Activated T-helper 17 cell treated with anti-CD3 and anti-CD28 coated beads, Interleukin-2, amount 50 U/mL, for 72 hours (primary cell): ENCODE data around the gene MND1. TPM values are rescaled to one million over a fixed set of nuclear protein-coding genes. Genes with fewer than 3 reads are reported as not detected.

Source experiments
- ATAC-seq: fragments of 150-1000 bp; cut with Tn5 transposase; replicated peaks from 2 replicates; pipeline ENCODE4 v1.10.0; 2021; ENCODE audit warnings: mild to moderate bottlenecking, moderate library complexity
- H3K27ac Mint-ChIP-seq: one replicate; pipeline ENCODE4 v1.8.0; 2022; ENCODE audit warnings: mixed read lengths
- H3K27me3 Mint-ChIP-seq: one replicate; pipeline ENCODE4 v1.8.0; 2022; ENCODE audit warnings: mixed read lengths
- H3K36me3 Mint-ChIP-seq: one replicate; pipeline ENCODE4 v1.8.0; 2022; ENCODE audit warnings: low read depth, mild to moderate bottlenecking, mixed read lengths
- H3K4me1 Mint-ChIP-seq: one replicate; pipeline ENCODE4 v1.8.0; 2022; ENCODE audit warnings: mixed read lengths
- H3K4me3 Mint-ChIP-seq: one replicate; pipeline ENCODE4 v1.8.0; 2022; ENCODE audit warnings: mild to moderate bottlenecking, mixed read lengths
- H3K9me3 Mint-ChIP-seq: one replicate; pipeline ENCODE4 v1.8.0; 2022; ENCODE audit warnings: mixed read lengths
- total RNA-seq, 2 donors: library from RNA; stranded (reverse); gene quantifications; one replicate each; pipeline ENCODE4 v1.2.3, GENCODE V29; 2022

MND1 gene
- 10 to 100 TPM; 11.6 to 13.1 TPM for total RNA-seq

DNA sequence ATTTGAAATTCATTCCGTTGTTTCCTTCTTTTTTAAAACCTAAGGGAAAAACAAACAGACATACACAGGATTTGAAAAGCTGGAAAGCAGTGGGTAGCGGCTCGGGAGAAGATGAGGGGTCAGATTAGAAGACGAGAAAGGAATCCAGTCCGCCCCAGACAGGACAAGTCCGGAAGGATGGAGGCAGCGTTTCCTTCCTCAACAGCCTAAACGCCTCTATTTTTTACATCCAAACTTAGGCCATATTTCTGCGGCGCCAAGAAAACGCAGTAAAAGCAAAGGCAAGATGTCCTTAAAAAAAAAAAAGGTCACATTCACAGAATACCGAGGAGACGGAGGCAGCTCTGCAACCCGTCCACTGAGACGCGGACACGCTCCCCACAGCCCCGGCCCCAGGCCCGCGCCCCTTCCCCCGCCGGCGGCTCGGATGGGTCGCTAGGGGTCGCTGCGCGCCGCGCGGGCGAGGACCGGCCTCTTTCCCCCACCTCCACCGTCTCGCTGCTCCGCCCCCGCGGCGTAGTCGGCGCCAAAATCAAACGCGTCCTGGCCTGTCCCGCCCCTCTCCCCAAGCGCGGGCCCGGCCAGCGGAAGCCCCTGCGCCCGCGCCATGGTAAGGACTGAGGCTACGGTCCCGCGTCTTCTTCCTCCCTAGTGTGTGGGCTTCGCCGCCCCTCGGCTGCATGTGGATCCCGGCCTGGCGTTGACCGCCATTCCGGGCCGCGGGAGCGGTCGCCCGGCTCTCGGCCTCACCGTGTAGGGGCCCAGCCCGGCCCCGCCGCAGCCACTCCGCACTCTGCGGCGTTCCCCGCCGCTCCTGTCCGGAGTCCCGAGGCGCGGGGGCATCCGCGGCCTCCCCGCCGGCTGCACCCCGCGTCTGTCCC is at the start of gene MND1:
Gene MND1 (plus strand): TSS at position 558 of the 881 bp plus-strand sequence. CDS start 50 bp downstream, at position 608.
- peak; percentile 92 for ATAC-seq
- Mint-ChIP-seq H3K4me3 (peak within 1 kb of the TSS; percentile 92), H3K9me3 (no peaks in the 10 kb centered on the region), H3K36me3 (no peaks in the 10 kb centered on the region), H3K27ac (peak within 1 kb of the TSS; percentile 80), H3K4me1 (peaks cover 8% of the 10 kb centered on the region), H3K27me3 (no peaks in the 10 kb centered on the region)

- H3K4me1 Mint-ChIP-seq = peaks cover 4% of the 10 kb centered on the region
- peaks cover 8% of the 10 kb centered on the region for H3K9me3 Mint-ChIP-seq
- H3K27me3 Mint-ChIP-seq = no peaks in the 10 kb centered on the region
- peaks cover 15% of the 10 kb centered on the region for H3K36me3 Mint-ChIP-seq
- no peak overlapping the region for H3K27ac Mint-ChIP-seq
- no peak overlapping the region for H3K4me3 Mint-ChIP-seq
- no peak for ATAC-seq
Observed at GRCh38 chr4:153295131-153295755, 49.2 kb upstream of the MND1 start.

- no peak for ATAC-seq
- H3K27ac Mint-ChIP-seq = no peak overlapping the region
- peaks cover 18% of the 10 kb centered on the region for H3K36me3 Mint-ChIP-seq
- peaks cover 8% of the 10 kb centered on the region for H3K9me3 Mint-ChIP-seq
- peaks cover 4% of the 10 kb centered on the region for H3K4me1 Mint-ChIP-seq
- H3K27me3 Mint-ChIP-seq = no peaks in the 10 kb centered on the region
- H3K4me3 Mint-ChIP-seq = no peak overlapping the region
Observed at GRCh38 chr4:153296040-153296823, 48.3 kb upstream of the MND1 start.

DNA sequence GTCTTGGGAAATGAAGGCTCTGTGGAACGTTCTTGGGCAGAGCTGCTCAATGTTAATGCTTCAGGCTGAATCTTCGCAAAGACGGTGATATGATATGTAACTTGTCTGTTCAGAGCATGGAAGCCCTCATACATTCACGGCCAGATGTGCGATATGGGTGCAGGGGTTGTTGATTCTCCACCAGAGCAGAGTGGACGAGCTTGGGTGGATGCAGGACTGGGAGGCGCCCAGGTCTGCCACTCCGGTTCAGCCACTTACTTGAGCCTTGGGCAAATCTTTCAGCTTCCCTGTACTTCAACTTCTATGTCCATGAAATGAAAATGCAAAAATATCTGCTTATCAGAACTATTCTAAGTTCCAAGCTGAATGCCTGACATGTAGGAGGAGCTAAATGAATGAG is 47.4 kb upstream of the MND1 start:
- no peak for ATAC-seq
- H3K4me1 Mint-ChIP-seq = peaks cover 4% of the 10 kb centered on the region
- no peak overlapping the region for H3K4me3 Mint-ChIP-seq
- H3K27me3 Mint-ChIP-seq = no peaks in the 10 kb centered on the region
- H3K27ac Mint-ChIP-seq = no peak overlapping the region
- peaks cover 18% of the 10 kb centered on the region for H3K36me3 Mint-ChIP-seq
- peaks cover 8% of the 10 kb centered on the region for H3K9me3 Mint-ChIP-seq

- Mint-ChIP-seq H3K27me3 (no peaks in the 10 kb centered on the region), H3K4me3 (no peak overlapping the region), H3K4me1 (no peaks in the 10 kb centered on the region), H3K27ac (no peak overlapping the region), H3K36me3 (no peaks in the 10 kb centered on the region), H3K9me3 (no peaks in the 10 kb centered on the region)
- ATAC-seq = no peak
Observed at GRCh38 chr4:153310793-153311192, 33.7 kb upstream of the MND1 start.

- Mint-ChIP-seq H3K27ac (no peak overlapping the region), H3K27me3 (no peaks in the 10 kb centered on the region), H3K4me1 (no peaks in the 10 kb centered on the region), H3K4me3 (no peak overlapping the region), H3K9me3 (no peaks in the 10 kb centered on the region), H3K36me3 (no peaks in the 10 kb centered on the region)
- ATAC-seq = no peak
Observed at GRCh38 chr4:153314915-153315314, 29.6 kb upstream of the MND1 start.

- Mint-ChIP-seq H3K27ac (no peak overlapping the region), H3K27me3 (no peaks in the 10 kb centered on the region), H3K4me1 (no peaks in the 10 kb centered on the region), H3K4me3 (no peak overlapping the region), H3K36me3 (no peaks in the 10 kb centered on the region), H3K9me3 (no peaks in the 10 kb centered on the region)
- peak; percentile 45 for ATAC-seq
Observed at GRCh38 chr4:153318696-153319320, 25.7 kb upstream of the MND1 start.

GRCh38 chr4:153322791-153323190 is 21.7 kb upstream of the MND1 start:
- Mint-ChIP-seq H3K27me3 (no peaks in the 10 kb centered on the region), H3K27ac (no peak overlapping the region), H3K36me3 (no peaks in the 10 kb centered on the region), H3K4me1 (no peaks in the 10 kb centered on the region), H3K9me3 (no peaks in the 10 kb centered on the region), H3K4me3 (no peak overlapping the region)
- no peak for ATAC-seq

GRCh38 chr4:153324046-153324445 is 20.4 kb upstream of the MND1 start:
- H3K27ac Mint-ChIP-seq = no peak overlapping the region

DNA sequence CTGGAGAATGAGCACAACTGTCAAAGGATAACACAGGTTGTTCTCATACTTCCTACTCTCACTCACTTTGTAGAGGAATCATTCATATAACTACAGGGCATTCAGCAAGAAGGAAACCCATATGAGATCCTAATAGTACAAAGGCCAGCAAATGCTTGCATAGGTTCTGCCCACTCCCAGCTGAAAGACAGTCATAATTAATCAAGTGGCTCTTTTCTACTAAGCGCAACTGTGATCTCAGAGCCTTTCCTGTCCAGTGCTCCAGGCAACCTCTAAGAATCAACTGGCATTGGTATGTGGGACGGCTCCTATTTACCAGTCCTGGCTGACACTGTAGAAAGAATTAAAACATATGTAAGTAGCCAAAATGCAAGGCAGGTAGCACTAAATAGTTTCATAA is 18.9 kb upstream of the MND1 start:
- no peak for ATAC-seq
- Mint-ChIP-seq H3K4me1 (no peaks in the 10 kb centered on the region), H3K27me3 (no peaks in the 10 kb centered on the region), H3K9me3 (no peaks in the 10 kb centered on the region), H3K36me3 (no peaks in the 10 kb centered on the region), H3K4me3 (no peak overlapping the region), H3K27ac (no peak overlapping the region)

More at GRCh38 chr4:153324046-153324445, 20.4 kb upstream of the MND1 start:
- Mint-ChIP-seq H3K4me1 (no peaks in the 10 kb centered on the region), H3K36me3 (no peaks in the 10 kb centered on the region), H3K9me3 (no peaks in the 10 kb centered on the region), H3K27me3 (no peaks in the 10 kb centered on the region), H3K4me3 (no peak overlapping the region)
- ATAC-seq = no peak

GRCh38 chr4:153326513-153326912 is 18.0 kb upstream of the MND1 start:
- Mint-ChIP-seq H3K4me3 (no peak overlapping the region), H3K27ac (no peak overlapping the region), H3K36me3 (no peaks in the 10 kb centered on the region), H3K4me1 (no peaks in the 10 kb centered on the region), H3K27me3 (no peaks in the 10 kb centered on the region), H3K9me3 (no peaks in the 10 kb centered on the region)
- no peak for ATAC-seq

GRCh38 chr4:153327247-153327646 is 17.2 kb upstream of the MND1 start:
- Mint-ChIP-seq H3K27me3 (no peaks in the 10 kb centered on the region), H3K4me1 (no peaks in the 10 kb centered on the region)
- no peak for ATAC-seq

GRCh38 chr4:153332936-153333335 is 11.6 kb upstream of the MND1 start:
- no peak for ATAC-seq
- H3K9me3 Mint-ChIP-seq = no peaks in the 10 kb centered on the region
- H3K4me3 Mint-ChIP-seq = no peak overlapping the region
- H3K4me1 Mint-ChIP-seq = no peaks in the 10 kb centered on the region
- no peak overlapping the region for H3K27ac Mint-ChIP-seq
- H3K36me3 Mint-ChIP-seq = no peaks in the 10 kb centered on the region
- no peaks in the 10 kb centered on the region for H3K27me3 Mint-ChIP-seq

More at GRCh38 chr4:153327247-153327646, 17.2 kb upstream of the MND1 start:
- H3K9me3 Mint-ChIP-seq = no peaks in the 10 kb centered on the region
- H3K27ac Mint-ChIP-seq = no peak overlapping the region
- no peaks in the 10 kb centered on the region for H3K36me3 Mint-ChIP-seq
- no peak overlapping the region for H3K4me3 Mint-ChIP-seq

GRCh38 chr4:153333874-153334273 is 10.6 kb upstream of the MND1 start:
- Mint-ChIP-seq H3K27me3 (no peaks in the 10 kb centered on the region), H3K36me3 (no peaks in the 10 kb centered on the region), H3K4me1 (no peaks in the 10 kb centered on the region), H3K27ac (no peak overlapping the region), H3K4me3 (no peak overlapping the region), H3K9me3 (no peaks in the 10 kb centered on the region)
- ATAC-seq = no peak
